ENCODE measurements around the gene ABCF1. TPM values are rescaled to one million over a fixed set of nuclear protein-coding genes. Genes with fewer than 3 reads are reported as not detected.

The ABCF1 gene
- total and polyA plus RNA-seq, 4 donors, result 20.4 to 33.9 (median 26.1) TPM

Small RNA genes within 50 kb of the gene (small RNA-seq; reads per million reads assigned to genes)
- gene MIR877, result 1.4 reads per million, percentile 83 among the genes with 10 or more reads in this experiment

Other genes starting within 250 kb of the ABCF1 start
- 10 to 100 TPM in 1 of 2 donors, 1 to 10 TPM in 1; 3.5 to 11.0 TPM for gene TRIM39, start 244.5 kb upstream of the ABCF1 start, total RNA-seq
- gene TRIM39, start 244.5 kb upstream of the ABCF1 start, polyA plus RNA-seq, result 1 to 10 TPM; 2.7 to 5.4 TPM
- 10 to 100 TPM in 1 of 2 donors, 1 to 10 TPM in 1; 9.3 to 19.8 TPM for gene RPP21, start 226.3 kb upstream of the ABCF1 start, total RNA-seq
- gene RPP21, start 226.3 kb upstream of the ABCF1 start, polyA plus RNA-seq, result 10 to 100 TPM; 22.2 to 32.9 TPM
- gene HLA-E, start 81.9 kb upstream of the ABCF1 start, total RNA-seq, result 100 to 1,000 TPM; 133 to 236 TPM
- gene HLA-E, start 81.9 kb upstream of the ABCF1 start, polyA plus RNA-seq, result 100 to 1,000 TPM; 177 to 258 TPM
- gene GNL1, start 15.0 kb upstream of the ABCF1 start, total RNA-seq, result 10 to 100 TPM; 12.3 to 14.0 TPM
- 10 to 100 TPM; 10.1 to 18.2 TPM for gene GNL1, start 15.0 kb upstream of the ABCF1 start, polyA plus RNA-seq
- gene PRR3, start 14.1 kb upstream of the ABCF1 start, total RNA-seq, result 1 to 10 TPM; 2.1 to 2.3 TPM
- gene PRR3, start 14.1 kb upstream of the ABCF1 start, polyA plus RNA-seq, result 1 to 10 TPM; 2.5 to 3.2 TPM
- gene PPP1R10, start 45.8 kb downstream of the ABCF1 start, total RNA-seq, result 10 to 100 TPM; 11.1 to 21.1 TPM
- gene PPP1R10, start 45.8 kb downstream of the ABCF1 start, polyA plus RNA-seq, result 10 to 100 TPM; 14.1 to 14.2 TPM
- 10 to 100 TPM; 50.5 to 58.6 TPM for gene MRPS18B, start 46.4 kb downstream of the ABCF1 start, total RNA-seq
- 10 to 100 TPM; 80.2 to 81.9 TPM for gene MRPS18B, start 46.4 kb downstream of the ABCF1 start, polyA plus RNA-seq
- 1 to 10 TPM; 2.1 to 3.3 TPM for gene ATAT1, start 55.4 kb downstream of the ABCF1 start, total RNA-seq
- gene ATAT1, start 55.4 kb downstream of the ABCF1 start, polyA plus RNA-seq, result 1 to 10 TPM; 2.6 to 5.4 TPM
- gene C6orf136, start 75.7 kb downstream of the ABCF1 start, total RNA-seq, result 1 to 10 TPM; 2.0 to 8.9 TPM
- 10 to 100 TPM; 10.8 to 12.0 TPM for gene C6orf136, start 75.7 kb downstream of the ABCF1 start, polyA plus RNA-seq
- gene DHX16, start 101.6 kb downstream of the ABCF1 start, total RNA-seq, result 10 to 100 TPM; 20.6 to 23.9 TPM
- gene DHX16, start 101.6 kb downstream of the ABCF1 start, polyA plus RNA-seq, result 10 to 100 TPM; 10.1 to 14.2 TPM
- gene PPP1R18, start 115.2 kb downstream of the ABCF1 start, total RNA-seq, result 10 to 100 TPM; 11.4 to 11.5 TPM
- gene PPP1R18, start 115.2 kb downstream of the ABCF1 start, polyA plus RNA-seq, result 10 to 100 TPM in 1 of 2 donors, 1 to 10 TPM in 1; 7.4 to 17.4 TPM
- 1 to 10 TPM in 1 of 2 donors, under 1 TPM in 1; 0.59 to 2.3 TPM for gene NRM, start 119.5 kb downstream of the ABCF1 start, total RNA-seq
- gene NRM, start 119.5 kb downstream of the ABCF1 start, polyA plus RNA-seq, result 1 to 10 TPM; 2.4 to 3.3 TPM
- 10 to 100 TPM in 1 of 2 donors, 1 to 10 TPM in 1; 9.0 to 15.5 TPM for gene MDC1, start 145.8 kb downstream of the ABCF1 start, total RNA-seq
- gene MDC1, start 145.8 kb downstream of the ABCF1 start, polyA plus RNA-seq, result 1 to 10 TPM; 5.9 to 7.7 TPM
- 100 to 1,000 TPM; 197 to 533 TPM for gene TUBB, start 148.9 kb downstream of the ABCF1 start, total RNA-seq
- 100 to 1,000 TPM; 115 to 224 TPM for gene TUBB, start 148.9 kb downstream of the ABCF1 start, polyA plus RNA-seq
- 10 to 100 TPM; 38.6 to 60.5 TPM for gene FLOT1, start 171.2 kb downstream of the ABCF1 start, total RNA-seq
- 10 to 100 TPM; 58.4 to 99.8 TPM for gene FLOT1, start 171.2 kb downstream of the ABCF1 start, polyA plus RNA-seq
- gene IER3, start 173.1 kb downstream of the ABCF1 start, total RNA-seq, result 1 to 10 TPM; 1.3 to 6.5 TPM
- 1 to 10 TPM; 6.9 to 8.1 TPM for gene IER3, start 173.1 kb downstream of the ABCF1 start, polyA plus RNA-seq

Data from liver (tissue), 5 donors.